Upper lobe of left lung (tissue), 4 donors: Measurements from ENCODE around the gene CRB3.

Experiments
- CTCF ChIP-seq, 6 experiments: fragments of 450-650 bp in 4 of 6; fragments of 200-600 bp in 2 of 6; sonication (generic) in 2 of 6; IDR thresholded peaks; one replicate each; pipeline ENCODE4 v1.5.1; 2016 to 2019; ENCODE audit warnings: antibody characterized with exemption in 6 of 6
- EP300 ChIP-seq, 4 donors: sonication (generic); formaldehyde crosslinking; IDR thresholded peaks; one replicate each; pipeline ENCODE4 v1.5.1; 2017; ENCODE audit warnings: antibody characterized with exemption in 4 of 4, control low read depth in 2 of 4
- POLR2A ChIP-seq, 4 donors: fragments of 450-650 bp; IDR thresholded peaks; one replicate each; pipeline ENCODE4 v1.5.1; 2016 to 2017; ENCODE audit warnings: antibody characterized with exemption in 4 of 4, mild to moderate bottlenecking in 2 of 4
- POLR2AphosphoS5 ChIP-seq, 2 donors: sonication (generic); formaldehyde crosslinking; IDR thresholded peaks; one replicate each; pipeline ENCODE4 v1.5.1; 2017; ENCODE audit warnings: antibody characterized with exemption in 2 of 2

GRCh38 chr19:6480848-6481415 is 16.9 kb downstream of the CRB3 start:
- TF ChIP-seq POLR2A (IDR thresholded peaks at IDR 0.05) (no peak), CTCF (IDR thresholded peaks at IDR 0.05) (no peak), EP300 (IDR thresholded peaks at IDR 0.05) (no peak), POLR2AphosphoS5 (IDR thresholded peaks at IDR 0.05) (no peak)
